SH-SY5Y (cell line): ENCODE results near the gene POU6F2.

ENCODE experiments used
- GATA2 ChIP-seq: IDR thresholded peaks from 2 replicates; pipeline ENCODE4 v1.6.1; 2011; ENCODE audit warnings: mild to moderate bottlenecking, low read depth, low read length
- GATA3 ChIP-seq: IDR thresholded peaks from 2 replicates; pipeline ENCODE4 v1.6.1; 2011; ENCODE audit warnings: low read depth, mild to moderate bottlenecking, low read length, moderate library complexity

DNA sequence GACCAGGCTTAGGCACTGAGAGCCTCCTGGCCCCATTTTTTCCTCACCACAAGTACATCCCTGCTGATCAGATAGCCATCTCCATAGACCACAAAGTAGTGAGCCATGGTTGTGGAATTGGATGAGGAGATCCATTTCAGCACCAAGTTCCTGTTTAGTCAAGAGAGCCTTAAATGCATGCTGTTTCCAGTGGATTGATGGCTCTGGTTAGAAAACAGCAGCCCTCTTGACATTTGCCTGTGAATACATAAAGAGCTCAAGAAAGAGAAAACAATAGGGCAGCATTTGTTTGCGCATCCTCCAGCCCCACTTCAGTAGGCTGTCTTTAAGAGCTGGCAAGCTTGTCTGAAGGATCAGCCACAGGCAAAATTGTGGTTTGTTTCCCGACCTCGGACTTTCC is 251.2 kb downstream of the POU6F2 start:
- TF ChIP-seq GATA2 (no peak), GATA3 (no peak)
